H1 (cell line): ENCODE data around the gene CDK16. TPM values are rescaled to one million over a fixed set of nuclear protein-coding genes. Genes with fewer than 3 reads are reported as not detected.

Experiments
- CTCF ChIA-PET: fragments of 300-600 bp; sonication (Branson Sonifier 250); formaldehyde crosslinking; loops from one replicate; lab custom pipeline; 2021; ENCODE audit not compliant: partially characterized antibody; lab: Charles Lee
- POLR2A ChIA-PET: fragments of 300-600 bp; sonication (Branson Sonifier 250); formaldehyde crosslinking; loops from one replicate; lab custom pipeline; 2021; ENCODE audit warnings: inconsistent platforms; ENCODE audit not compliant: partially characterized antibody; lab: Charles Lee
- DNase-seq, 2 experiments: peaks; one replicate each; pipeline versions ENCODE4 v3.0.0 to v3.0.0-alpha.2; 2010 to 2022; ENCODE audit warnings: low spot score in 2 of 2, low read depth in 1 of 2, mixed read lengths in 1 of 2
- FAIRE-seq: peaks from 2 replicates; lab custom pipeline; 2011; peaks lifted over from hg19 to GRCh38; lab: Jason Lieb, UNC
- H2AFZ ChIP-seq: 2 replicates; pipeline ENCODE4 v1.8.1; 2012; ENCODE audit warnings: low read length, inconsistent platforms
- H2AK5ac ChIP-seq: 2 replicates; pipeline ENCODE4 v1.6.1; 2013; ENCODE audit warnings: low read depth, low read length
- H2BK120ac ChIP-seq: replicated peaks from 2 replicates; pipeline ENCODE3; 2013; ENCODE audit warnings: low read depth, low read length, inconsistent platforms
- H2BK12ac ChIP-seq: 2 replicates; pipeline ENCODE4 v1.6.1; 2013; ENCODE audit warnings: low read depth, low read length
- H2BK15ac ChIP-seq: 2 replicates; pipeline ENCODE4 v1.6.1; 2013; ENCODE audit warnings: low read length
- H2BK20ac ChIP-seq: 2 replicates; pipeline ENCODE4 v1.6.1; 2013; ENCODE audit warnings: low read length
- H2BK5ac ChIP-seq: 2 replicates; pipeline ENCODE4 v1.6.1; 2013; ENCODE audit warnings: low read depth, low read length
- H3K14ac ChIP-seq: 2 replicates; pipeline ENCODE4 v1.6.1; 2013; ENCODE audit warnings: inconsistent platforms; ENCODE audit not compliant: insufficient read length
- H3K18ac ChIP-seq: 2 replicates; pipeline ENCODE4 v1.6.1; 2013; ENCODE audit warnings: low read length; ENCODE audit errors: extremely low read depth
- H3K23ac ChIP-seq: 2 replicates; pipeline ENCODE4 v1.6.1; 2013; ENCODE audit warnings: inconsistent platforms; ENCODE audit not compliant: insufficient read length
- H3K23me2 ChIP-seq: 2 replicates; pipeline ENCODE4 v1.6.1; 2013; ENCODE audit warnings: low read depth, low read length
- H3K27ac ChIP-seq: 2 replicates; pipeline ENCODE4 v1.6.1; 2011; ENCODE audit warnings: low read depth, low read length, inconsistent platforms
- H3K27me3 ChIP-seq, 4 experiments: replicated peaks in 1 of 4; 1 replicate in 1 of 4; 2 replicates in 3 of 4; pipeline versions ENCODE4 v1.6.1 to v1.8.1; 2011 to 2013; ENCODE audit warnings: low read length in 3 of 4, mild to moderate bottlenecking in 3 of 4, inconsistent platforms in 2 of 4, mixed read lengths in 2 of 4, moderate library complexity in 1 of 4; ENCODE audit not compliant: control insufficient read depth in 3 of 4, insufficient read depth in 3 of 4; ENCODE audit errors: extremely low read depth in 1 of 4
- H3K36me3 ChIP-seq, 4 experiments: 2 replicates each; pipeline versions ENCODE4 v1.6.1 to v1.8.1; 2011 to 2013; ENCODE audit warnings: mild to moderate bottlenecking in 4 of 4, low read length in 3 of 4, moderate library complexity in 2 of 4, control low read depth in 1 of 4, inconsistent platforms in 1 of 4; ENCODE audit not compliant: insufficient read depth in 4 of 4, control insufficient read depth in 2 of 4
- H3K4ac ChIP-seq: replicated peaks from 2 replicates; pipeline ENCODE3; 2013; ENCODE audit warnings: low read length, low read depth, mixed read lengths, inconsistent platforms; ENCODE audit not compliant: insufficient read length
- H3K4me1 ChIP-seq, 4 experiments: replicated peaks in 1 of 4; 1 replicate in 1 of 4; 2 replicates in 3 of 4; pipeline versions ENCODE4 v1.6.1 to v1.8.1; 2011 to 2013; ENCODE audit warnings: low read length in 3 of 4, inconsistent platforms in 2 of 4, mixed read lengths in 1 of 4; ENCODE audit not compliant: insufficient read depth in 4 of 4, control insufficient read depth in 3 of 4
- H3K4me2 ChIP-seq, 2 experiments: 2 replicates each; pipeline versions ENCODE4 v1.6.1 to v1.8.1; 2011 to 2013; ENCODE audit warnings: low read depth in 2 of 2, low read length in 2 of 2, control low read depth in 1 of 2, inconsistent platforms in 1 of 2, mild to moderate bottlenecking in 1 of 2; ENCODE audit not compliant: insufficient read depth in 1 of 2
- H3K4me3 ChIP-seq, 4 experiments: fragments of 200-600, 300-600 bp in 1 of 4; sonication (generic), shearing (Covaris generic), sonication (Bioruptor Twin) in 1 of 4; 2 replicates each; pipeline versions ENCODE4 v1.5.1 to v1.8.1; 2011 to 2016; ENCODE audit warnings: low read length in 4 of 4, low read depth in 3 of 4, control low read depth in 2 of 4, inconsistent platforms in 2 of 4, mild to moderate bottlenecking in 2 of 4, mixed read lengths in 1 of 4, moderate library complexity in 1 of 4; ENCODE audit not compliant: insufficient read depth in 2 of 4; ENCODE audit errors: extremely low read depth in 1 of 4
- H3K56ac ChIP-seq: replicated peaks from 2 replicates; pipeline ENCODE3; 2013; ENCODE audit warnings: low read depth, mild to moderate bottlenecking, mixed read lengths, low read length, inconsistent platforms; ENCODE audit not compliant: insufficient read length
- H3K79me1 ChIP-seq: 2 replicates; pipeline ENCODE4 v1.6.1; 2013; ENCODE audit warnings: low read depth, low read length, control low read depth
- H3K79me2 ChIP-seq, 2 experiments: 2 replicates each; pipeline versions ENCODE4 v1.6.1 to v1.8.1; 2012 to 2013; ENCODE audit warnings: low read length in 2 of 2, mild to moderate bottlenecking in 2 of 2, inconsistent platforms in 1 of 2; ENCODE audit not compliant: insufficient read depth in 2 of 2, control insufficient read depth in 1 of 2
- H3K9ac ChIP-seq, 4 experiments: replicated peaks in 1 of 4; 1 replicate in 1 of 4; 2 replicates in 3 of 4; pipeline versions ENCODE4 v1.6.1 to v1.8.1; 2011 to 2013; ENCODE audit warnings: low read depth in 3 of 4, low read length in 3 of 4, control low read depth in 2 of 4, mild to moderate bottlenecking in 2 of 4, moderate library complexity in 2 of 4, inconsistent platforms in 1 of 4; ENCODE audit errors: extremely low read depth in 1 of 4
- H3K9me3 ChIP-seq, 2 experiments: 2 replicates each; pipeline versions ENCODE4 v1.6.1 to v1.8.1; 2012 to 2013; ENCODE audit warnings: mild to moderate bottlenecking in 2 of 2, moderate library complexity in 2 of 2, control low read depth in 1 of 2, inconsistent platforms in 1 of 2, low read depth in 1 of 2, low read length in 1 of 2, mixed read lengths in 1 of 2; ENCODE audit not compliant: insufficient read depth in 2 of 2
- H4K20me1 ChIP-seq, 2 experiments: replicated peaks in 1 of 2; 2 replicates each; pipeline versions ENCODE3 to v1.8.1; 2011 to 2013; ENCODE audit warnings: inconsistent platforms in 2 of 2, low read length in 2 of 2, mild to moderate bottlenecking in 1 of 2; ENCODE audit not compliant: insufficient read depth in 2 of 2, control insufficient read depth in 1 of 2
- H4K5ac ChIP-seq: 2 replicates; pipeline ENCODE4 v1.6.1; 2013; ENCODE audit warnings: low read length, low read depth, mixed read lengths, inconsistent platforms; ENCODE audit not compliant: insufficient read length
- H4K8ac ChIP-seq: 2 replicates; pipeline ENCODE4 v1.8.0; 2013; ENCODE audit warnings: mild to moderate bottlenecking, moderate library complexity, low read length, inconsistent platforms; ENCODE audit not compliant: insufficient read depth; ENCODE audit errors: extremely low read depth
- H4K91ac ChIP-seq: replicated peaks from 2 replicates; pipeline ENCODE3; 2013; ENCODE audit warnings: low read length, mixed read lengths, inconsistent platforms; ENCODE audit not compliant: insufficient read length
- BACH1 ChIP-seq: IDR thresholded peaks from 2 replicates; pipeline ENCODE4 v1.6.1; 2012; ENCODE audit warnings: low read length, improper control_type of control experiment
- CHD2 ChIP-seq: IDR thresholded peaks from 2 replicates; pipeline ENCODE4 v1.6.1; 2012; ENCODE audit warnings: low read length, improper control_type of control experiment
- EGR1 ChIP-seq: IDR thresholded peaks from 2 replicates; pipeline ENCODE4 v1.6.1; 2011; ENCODE audit warnings: low read depth, low read length, borderline replicate concordance
- JUND ChIP-seq: IDR thresholded peaks from 2 replicates; pipeline ENCODE4 v1.6.1; 2011; ENCODE audit warnings: mild to moderate bottlenecking, improper control_type of control experiment, low read length
- PHF8 ChIP-seq: fragments of 200-600 bp; sonication (generic); conservative IDR thresholded peaks from 2 replicates; pipeline ENCODE4 v1.7.1; 2012; ENCODE audit warnings: low read depth, mild to moderate bottlenecking, inconsistent platforms, low read length, moderate library complexity
- POLR2A ChIP-seq, 2 experiments: IDR thresholded peaks; 1 replicate in 1 of 2; 2 replicates in 1 of 2; pipeline ENCODE4 v1.6.1; 2011; ENCODE audit warnings: low read depth in 2 of 2, low read length in 2 of 2, mild to moderate bottlenecking in 2 of 2; ENCODE audit errors: control extremely low read depth in 1 of 2
- POU5F1 ChIP-seq: IDR thresholded peaks from 2 replicates; pipeline ENCODE4 v1.6.1; 2011; ENCODE audit warnings: low read depth, mild to moderate bottlenecking, low read length, moderate library complexity
- RFX5 ChIP-seq: IDR thresholded peaks from 2 replicates; pipeline ENCODE4 v1.6.1; 2011; ENCODE audit warnings: low read depth, low read length, improper control_type of control experiment, borderline replicate concordance
- RNF2 ChIP-seq: fragments of 200-900, 300-1000 bp; sonication (generic); IDR thresholded peaks from 2 replicates; pipeline ENCODE4 v1.7.1; 2016; ENCODE audit warnings: borderline replicate concordance, low read depth, mild to moderate bottlenecking, antibody characterized with exemption, low read length; ENCODE audit not compliant: poor library complexity, severe bottlenecking; ENCODE audit errors: missing control alignments
- SAP30 ChIP-seq: fragments of 300-600 bp; sonication (generic); IDR thresholded peaks from 2 replicates; pipeline ENCODE4 v1.7.1; 2012; ENCODE audit warnings: low read length, moderate library complexity, mild to moderate bottlenecking, inconsistent platforms; ENCODE audit not compliant: insufficient read depth, insufficient replicate concordance
- SIX5 ChIP-seq: IDR thresholded peaks from 2 replicates; pipeline ENCODE4 v1.6.1; 2011; ENCODE audit warnings: mild to moderate bottlenecking, low read depth, low read length
- SP1 ChIP-seq: IDR thresholded peaks from 2 replicates; pipeline ENCODE4 v1.6.1; 2011; ENCODE audit warnings: low read depth, low read length
- TCF12 ChIP-seq: IDR thresholded peaks from 2 replicates; pipeline ENCODE4 v1.6.1; 2011; ENCODE audit warnings: low read depth, mild to moderate bottlenecking, low read length
- YY1 ChIP-seq: IDR thresholded peaks from 2 replicates; pipeline ENCODE4 v1.6.1; 2011; ENCODE audit warnings: low read depth, mild to moderate bottlenecking, low read length
- WGBS, 2 experiments: shearing (Covaris generic) in 1 of 2; methylation state at CpG; one replicate each; pipeline versions ENCODE4 v1.1.6 to v1.1.7; 2013 to 2015; ENCODE audit warnings: low lambda C conversion rate in 2 of 2, mixed read lengths in 2 of 2, inconsistent platforms in 1 of 2, low coverage in 1 of 2, missing lambda C conversion rate in 1 of 2; ENCODE audit not compliant: insufficient replicate concordance in 2 of 2, insufficient coverage in 1 of 2, insufficient read length in 1 of 2; ENCODE audit errors: extremely low coverage in 1 of 2, missing lambda C conversion rate in 1 of 2; 5-methylcytosine and 5-hydroxymethylcytosine counted together
- polyA plus RNA-seq, 7 experiments: library from polyadenylated mRNA; depleted of rRNA in 3 of 7; stranded (reverse) in 5 of 7; unstranded in 2 of 7; fragments of >200 nt in 5 of 7; fragments of 200-250 nt in 2 of 7; gene quantifications; 1 replicate in 5 of 7; 2 replicates in 1 of 7; 4 replicates in 1 of 7; pipeline versions ENCODE4 v1.2.1 to v1.2.3, GENCODE V29; 2011 to 2013; ENCODE audit warnings: missing spikeins in 2 of 7, mixed read lengths in 2 of 7
- total RNA-seq: library from RNA; stranded (reverse); fragmentation: NEBNext Ultra II Directional; extraction: Animal tissue kit (Norgen Biotek cat#: 25700); gene quantifications from 2 replicates; pipeline ENCODE4 v1.2.1, GENCODE V29; 2021

The CDK16 gene
- total and polyA plus RNA-seq, 2 of the 8 experiments (the other 6 are each of a cell fraction or from before 2014, with no cell fraction given): 124 to 204 TPM

- no peak overlapping the region for H2BK20ac ChIP-seq
- H3K9ac ChIP-seq: no peak overlapping the region
- ChIA-PET CTCF (no interaction called here), POLR2A (interaction anchor here (1.2 to 2.2 kb wide), 4 partner anchors 9 to 37 kb away, joined by 3 to 7 read pairs (median 4); no protein-coding TSS in a partner anchor)
- H3K79me1 ChIP-seq: peaks cover 2% of the 10 kb centered on the region; the same call in 1 of the 2 replicates
- no peak overlapping the region for H3K4ac ChIP-seq
- no peaks in the 10 kb centered on the region for H3K9me3 ChIP-seq
- H2BK120ac ChIP-seq: no peak overlapping the region
- no peaks in the 10 kb centered on the region for H3K27me3 ChIP-seq
- H3K14ac ChIP-seq: no peak overlapping the region
- H3K4me3 ChIP-seq: no peak overlapping the region
- no peak overlapping the region for H3K27ac ChIP-seq
- TF ChIP-seq POU5F1 (no peak), CHD2 (no peak), PHF8 (no peak), RFX5 (no peak), SP1 (no peak), SIX5 (no peak), POLR2A (IDR thresholded peaks at IDR 0.05; ENCODE audit: control extremely low read depth in 1 of 2, low read depth in 2 of 2, low read length in 2 of 2) (no peak), RNF2 (no peak), SAP30 (no peak), YY1 (no peak), BACH1 (no peak), JUND (no peak), EGR1 (no peak), TCF12 (no peak)
- DNase-seq (no peak), FAIRE-seq (no peak)
- no peak overlapping the region for H2AFZ ChIP-seq
- H3K4me2 ChIP-seq: no peak overlapping the region
- peaks cover 14 to 25% of the 10 kb centered on the region in 2 experiments for H3K79me2 ChIP-seq
- H3K4me1 ChIP-seq: peaks cover 0 to 3% (median 0%) of the 10 kb centered on the region in 4 experiments; a peak in 2 of 7 replicates
- no peak overlapping the region for H2AK5ac ChIP-seq
- H2BK5ac ChIP-seq: no peak overlapping the region
- H4K5ac ChIP-seq: no peak overlapping the region
- no peak overlapping the region for H2BK15ac ChIP-seq
- H3K23me2 ChIP-seq: 0 out of 2 replicates have a peak, but pooled peaks cover under 1% of the 10 kb centered on the region
- WGBS, 2 experiments: no CpG with 5 or more reads among the region's 4 CpGs
- H3K23ac ChIP-seq: no peak overlapping the region
- H2BK12ac ChIP-seq: no peak overlapping the region
- no peak overlapping the region for H4K8ac ChIP-seq
- H4K20me1 ChIP-seq: peaks cover 7 to 25% of the 10 kb centered on the region in 2 experiments
- no peak overlapping the region for H3K18ac ChIP-seq
- H4K91ac ChIP-seq: no peak overlapping the region
- H3K36me3 ChIP-seq: peaks cover 9 to 61% (median 38%) of the 10 kb centered on the region in 4 experiments; a peak in 7 of 8 replicates
- no peak overlapping the region for H3K56ac ChIP-seq
These were observed 6.4 kb downstream of the CDK16 start for GRCh38 chrX:47224896-47225290.
